Hepatocyte (in vitro differentiated cells): Measurements from ENCODE around the gene DIPK2B.

Experiments
- CTCF ChIP-seq: fragments of 200-600 bp; sonication (generic); IDR thresholded peaks from 2 replicates; pipeline ENCODE4 v1.5.1; 2016; ENCODE audit warnings: antibody characterized with exemption, mild to moderate bottlenecking; ENCODE audit not compliant: poor library complexity
- EZH2 ChIP-seq: fragments of 200-600 bp; sonication (generic); IDR thresholded peaks from 2 replicates; pipeline ENCODE4 v1.6.1; 2016; ENCODE audit warnings: antibody characterized with exemption, mild to moderate bottlenecking, borderline replicate concordance
- EZH2phosphoT487 ChIP-seq: fragments of 200-600 bp; sonication (generic); IDR thresholded peaks from one replicate; pipeline ENCODE4 v1.6.1; 2018; ENCODE audit warnings: antibody characterized with exemption, mild to moderate bottlenecking, low read depth, moderate library complexity; ENCODE audit not compliant: unreplicated experiment, severe bottlenecking

GRCh38 chrX:45198301-45198700 lies 2.4 kb downstream of the DIPK2B start:
- TF ChIP-seq CTCF = no peak
- no peak for TF ChIP-seq EZH2
- TF ChIP-seq EZH2phosphoT487 = no peak
